22Rv1 (cell line): ENCODE data around the gene ROGDI.

Experiments used
- CTCF ChIP-seq: fragments of 450-650 bp; IDR thresholded peaks from 2 replicates; pipeline ENCODE4 v1.5.1; 2017; ENCODE audit warnings: mild to moderate bottlenecking
- ZFX ChIP-seq: fragments of 450-650 bp; IDR thresholded peaks from 2 replicates; pipeline ENCODE4 v1.6.1; 2017; ENCODE audit warnings: antibody characterized with exemption, borderline replicate concordance

GRCh38 chr16:4771646-4772045 is 30.8 kb downstream of the ROGDI start:
- TF ChIP-seq CTCF = no peak
- TF ChIP-seq ZFX = no peak
